Stimulated activated CD4-positive, alpha-beta T cell treated with anti-CD3 and anti-CD28 coated beads, Interleukin-15, amount 100 ng/mL, for 48 hours (primary cell): ENCODE measurements around the gene CNNM3.
"Not testable (repeated sequence)": the region's sequence is repeated elsewhere in the genome, so short reads cannot be mapped to it uniquely, and the experiment has no call there.

ENCODE experiments used
- DNase-seq, 2 donors: peaks; one replicate each; pipeline ENCODE4 v3.0.0-alpha.2; 2020; ENCODE audit warnings: low read depth in 2 of 2

The CNNM3 gene

DNA sequence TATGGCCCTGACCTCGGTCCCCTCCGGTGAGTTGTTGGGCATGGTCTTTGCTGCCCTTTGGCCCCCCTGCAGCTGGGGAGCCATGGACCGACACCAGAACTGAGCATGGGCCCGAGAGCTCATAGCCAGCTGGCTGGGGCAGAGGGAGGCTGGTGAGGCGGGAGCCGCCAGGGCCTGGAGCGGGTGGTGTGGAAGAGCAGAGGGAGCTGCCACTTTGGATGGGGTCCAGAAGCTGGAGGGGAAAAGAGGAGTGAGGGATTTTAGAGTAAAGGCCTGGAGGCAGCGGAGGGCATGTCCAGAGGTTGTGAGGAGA lies 16.5 kb upstream of the CNNM3 start:
- no peak for DNase-seq

DNA sequence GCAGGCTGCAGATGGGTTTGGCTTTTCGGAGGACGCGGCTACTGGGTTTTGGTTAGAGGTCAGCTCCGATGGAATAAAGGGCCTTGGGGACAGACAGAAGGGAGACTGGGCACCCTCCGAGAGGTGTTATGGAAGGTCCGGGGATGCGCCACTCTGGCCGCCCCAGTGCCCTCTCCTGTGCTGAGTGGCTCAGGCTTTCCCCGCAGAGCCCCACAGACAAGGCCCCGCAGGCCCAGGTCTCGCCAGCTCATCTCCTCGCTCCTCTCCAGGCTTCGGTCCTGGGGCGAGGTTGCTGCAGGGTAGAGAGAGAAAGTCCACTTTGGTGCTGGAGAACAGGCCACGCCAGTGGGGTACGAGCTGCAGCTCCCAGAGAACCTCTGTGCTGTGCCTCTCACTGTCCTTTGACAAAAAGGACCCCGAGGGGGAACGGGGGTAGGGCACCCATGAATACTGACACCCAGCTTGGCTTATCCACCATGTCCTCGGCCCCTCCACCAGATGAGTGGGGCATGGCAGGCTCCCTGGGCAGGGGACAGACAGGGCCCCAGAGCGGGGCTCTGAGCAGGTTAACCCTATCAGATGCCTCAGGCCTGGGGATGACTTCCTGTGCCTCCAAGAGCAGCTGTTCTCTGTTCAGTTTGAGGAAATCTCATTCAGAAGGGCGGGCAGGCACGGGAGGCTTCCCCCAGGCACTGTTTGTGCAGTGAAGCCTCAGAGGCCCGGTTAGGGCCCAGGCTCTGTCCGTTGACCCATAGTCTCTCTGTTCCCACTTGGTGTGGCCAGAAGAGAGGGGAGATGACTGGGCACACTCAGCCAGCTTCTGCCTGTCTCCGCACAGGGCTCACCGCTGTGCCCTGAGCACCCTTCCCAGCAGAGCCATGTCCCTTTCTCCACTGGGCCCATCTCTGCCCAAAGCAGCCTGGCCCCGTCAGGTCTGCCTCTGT lies 15.7 kb upstream of the CNNM3 start:
- DNase-seq, result no peak

DNA sequence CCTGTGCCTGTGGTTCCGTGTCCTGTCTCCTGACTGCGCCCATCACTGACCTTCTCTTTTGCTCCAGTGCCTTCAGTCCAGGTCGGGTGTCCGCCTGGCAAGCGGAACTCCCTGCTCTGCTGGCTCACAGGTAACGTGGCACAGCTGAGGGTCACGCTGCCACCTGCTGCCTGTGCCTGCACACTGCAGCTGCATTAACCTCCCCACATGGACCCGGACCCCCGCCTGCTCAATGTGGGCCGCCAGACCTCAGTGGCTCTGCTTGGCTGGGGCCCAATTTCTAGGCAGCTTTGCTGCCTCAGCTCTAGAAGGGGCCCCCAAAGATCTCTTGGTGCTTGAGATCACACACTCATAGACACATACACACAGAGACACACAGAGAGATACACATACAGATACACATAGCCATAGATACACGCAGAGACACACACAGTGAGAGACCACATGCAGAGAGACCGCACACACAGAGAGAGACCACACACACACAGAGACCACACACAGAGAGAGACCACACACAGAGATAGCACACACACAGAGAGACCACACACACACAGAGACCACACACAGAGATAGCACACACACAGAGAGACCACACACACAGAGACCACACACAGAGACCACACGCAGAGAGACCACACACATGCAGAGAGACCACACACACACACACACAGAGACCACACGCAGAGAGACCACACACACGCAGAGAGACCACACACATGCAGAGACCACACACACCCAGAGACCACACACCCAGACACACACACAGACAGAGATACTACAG lies 14.9 kb upstream of the CNNM3 start:
- peak; percentile 55 to 75 for DNase-seq

DNA sequence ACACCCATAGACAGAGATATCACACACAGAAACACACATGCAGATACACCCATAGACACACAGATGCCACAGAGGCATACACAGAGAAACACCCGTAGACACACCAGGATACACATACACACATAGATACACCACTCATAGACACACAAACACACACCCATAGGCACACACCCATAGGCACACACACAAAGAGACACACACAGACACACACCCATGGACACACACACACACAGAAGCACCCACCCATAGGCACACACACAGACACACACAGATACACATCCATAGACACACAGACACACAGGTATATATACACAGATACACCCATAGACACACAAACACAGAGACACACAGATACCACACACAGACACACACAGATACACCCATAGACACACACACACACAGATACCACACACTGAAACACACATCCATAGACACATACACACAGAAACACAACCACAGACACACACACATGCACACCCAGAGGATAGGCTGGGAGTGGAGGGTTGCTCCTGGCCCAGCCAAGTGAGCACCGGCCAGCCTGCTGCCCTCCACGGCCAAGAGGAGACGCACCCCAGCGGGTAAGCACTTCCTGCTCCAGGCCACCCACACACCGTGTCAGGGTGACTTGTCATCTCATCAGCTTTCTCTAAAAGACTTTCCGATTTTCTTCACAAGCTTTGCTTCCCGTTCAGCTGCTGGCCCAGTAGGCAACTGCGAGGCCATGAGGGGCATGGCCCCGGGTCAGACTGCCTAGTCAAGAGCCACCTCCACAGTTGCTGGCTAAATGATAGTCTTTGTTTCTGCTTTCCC lies 14.1 kb upstream of the CNNM3 start:
- peak; percentile 37 to 61 for DNase-seq

DNA sequence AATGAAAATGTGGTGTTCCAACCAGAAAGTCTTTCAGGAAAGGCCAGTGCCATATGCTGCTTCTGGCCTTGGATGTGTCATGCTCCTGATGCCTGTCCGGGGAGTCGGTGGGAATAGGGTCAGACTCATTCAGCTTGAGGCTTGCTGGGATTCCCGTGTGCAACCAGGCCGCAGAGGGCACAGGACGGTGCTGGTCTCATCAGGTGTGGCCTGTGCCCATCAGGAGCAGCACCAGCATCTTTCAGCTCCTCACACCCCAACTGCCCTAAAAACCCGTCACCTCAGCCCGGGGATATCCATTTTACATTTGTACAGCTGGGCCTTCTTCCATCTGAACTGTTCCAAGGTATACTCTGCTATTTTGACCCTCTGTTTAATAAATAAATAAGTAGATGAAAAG lies 13.3 kb upstream of the CNNM3 start:
- DNase-seq, result no peak

DNA sequence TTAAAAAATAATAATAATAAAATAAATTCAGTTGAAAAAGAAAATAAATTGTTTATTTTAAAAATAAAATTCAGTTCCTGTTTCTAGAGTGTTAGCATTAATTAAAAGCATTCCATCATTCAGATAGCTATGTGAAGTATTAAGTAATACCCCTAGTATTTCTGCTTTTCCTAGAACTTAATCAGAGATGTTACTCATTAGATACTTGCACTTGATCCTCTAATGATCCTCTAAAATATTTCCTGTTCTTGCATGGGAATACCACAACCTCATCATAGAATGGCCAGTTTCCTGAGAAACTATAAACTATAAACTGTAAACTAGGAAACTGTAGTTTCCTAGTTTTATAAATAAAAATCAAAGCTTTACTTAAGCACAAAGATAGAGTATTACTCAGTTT lies 11.1 kb upstream of the CNNM3 start:
- no peak for DNase-seq

DNA sequence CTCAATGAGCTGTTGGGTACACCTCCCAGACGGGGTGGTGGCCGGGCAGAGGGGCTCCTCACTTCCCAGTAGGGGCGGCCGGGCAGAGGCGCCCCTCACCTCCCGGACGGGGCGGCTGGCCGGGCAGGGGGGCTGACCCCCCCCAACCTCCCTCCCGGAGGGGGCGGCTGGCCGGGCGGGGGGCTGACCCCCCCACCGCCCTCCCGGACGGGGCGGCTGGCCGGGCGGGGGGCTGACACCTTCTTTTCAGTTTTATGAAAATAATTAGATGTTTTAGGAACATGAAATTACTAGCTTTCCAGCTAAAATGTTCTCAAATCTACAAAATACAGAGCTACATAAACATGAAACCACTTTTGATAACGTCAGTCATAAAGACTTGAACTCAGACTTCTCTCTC lies 10.1 kb upstream of the CNNM3 start:
- DNase-seq, result not testable (repeated sequence)

DNA sequence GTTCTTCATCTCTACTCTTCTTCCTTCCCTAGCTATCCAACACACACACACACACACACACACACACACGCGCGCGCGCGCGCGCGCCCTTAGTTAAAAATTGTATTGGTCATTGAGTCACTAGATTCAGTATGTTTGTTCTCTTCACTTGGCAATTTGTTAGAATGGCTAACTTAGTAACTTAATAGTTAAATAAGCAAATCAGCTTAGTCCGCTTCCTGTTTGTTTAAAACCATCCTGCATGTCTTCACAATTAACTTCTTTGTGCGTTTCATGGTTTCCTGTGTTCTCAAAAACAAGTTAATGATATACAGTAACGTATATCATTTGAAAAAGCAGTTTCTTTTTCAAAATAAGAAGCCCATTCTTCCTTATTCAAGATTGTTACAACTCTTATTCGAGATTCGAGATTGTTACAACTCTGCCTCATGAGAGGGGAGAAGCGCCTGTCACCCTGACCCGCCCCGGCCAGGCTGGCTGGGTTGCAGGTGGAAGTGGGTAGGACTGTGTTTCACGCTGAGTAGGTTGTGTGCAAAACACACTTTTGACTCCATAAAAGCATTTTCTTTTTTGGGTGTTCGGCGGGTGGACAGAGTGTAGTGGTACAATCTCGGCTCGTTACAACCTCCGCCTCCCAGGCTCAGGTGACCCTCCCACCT lies 9.5 kb upstream of the CNNM3 start:
- no peak for DNase-seq

DNA sequence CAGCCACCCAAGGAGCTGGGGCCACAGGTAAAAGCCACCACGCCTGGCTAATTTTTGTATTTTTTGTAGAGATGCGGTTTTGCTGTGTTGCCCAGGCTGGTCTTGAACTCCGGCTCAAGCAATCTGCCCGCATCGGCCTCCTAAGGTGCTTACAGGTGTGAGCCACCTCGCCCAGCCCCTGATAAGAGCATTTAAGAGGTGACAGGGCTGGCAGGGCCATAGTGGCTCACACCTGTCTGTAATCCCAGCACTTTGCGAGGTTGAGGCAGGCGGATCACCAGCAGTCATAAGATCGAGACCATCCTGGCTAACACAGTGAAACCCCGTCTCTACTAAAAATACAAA lies 9.0 kb upstream of the CNNM3 start:
- DNase-seq, result no peak

DNA sequence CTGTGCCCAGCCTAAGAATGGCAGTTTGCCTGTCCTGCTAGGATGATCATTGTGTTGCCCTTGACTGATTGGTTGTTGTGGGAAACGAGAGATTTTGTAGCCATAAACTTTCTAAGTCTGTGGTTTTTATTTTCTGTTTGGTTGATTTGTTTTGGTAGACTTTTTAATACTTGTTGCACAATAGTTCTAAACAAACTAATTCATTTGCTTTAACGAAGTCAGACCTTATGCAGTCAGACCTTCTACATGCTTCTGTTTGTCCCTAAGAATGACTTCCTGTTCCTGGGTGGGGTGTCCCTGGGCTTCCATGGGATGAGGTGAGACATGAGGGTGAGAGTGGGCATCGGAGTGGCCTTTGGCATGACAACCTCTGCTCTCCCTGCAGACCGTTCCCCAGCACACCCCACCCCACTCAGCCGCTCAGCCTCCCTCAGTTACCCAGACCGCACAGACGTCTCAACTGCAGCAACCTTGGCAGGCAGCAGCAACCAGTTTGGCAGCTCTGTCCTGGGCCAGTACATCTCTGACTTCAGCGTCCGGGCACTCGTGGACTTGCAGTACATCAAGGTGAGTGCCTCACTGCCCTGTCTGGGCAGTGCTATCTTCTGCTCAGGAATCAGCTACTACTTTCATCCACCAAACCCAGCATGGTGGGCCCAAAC lies 7.8 kb upstream of the CNNM3 start:
- no peak for DNase-seq

DNA sequence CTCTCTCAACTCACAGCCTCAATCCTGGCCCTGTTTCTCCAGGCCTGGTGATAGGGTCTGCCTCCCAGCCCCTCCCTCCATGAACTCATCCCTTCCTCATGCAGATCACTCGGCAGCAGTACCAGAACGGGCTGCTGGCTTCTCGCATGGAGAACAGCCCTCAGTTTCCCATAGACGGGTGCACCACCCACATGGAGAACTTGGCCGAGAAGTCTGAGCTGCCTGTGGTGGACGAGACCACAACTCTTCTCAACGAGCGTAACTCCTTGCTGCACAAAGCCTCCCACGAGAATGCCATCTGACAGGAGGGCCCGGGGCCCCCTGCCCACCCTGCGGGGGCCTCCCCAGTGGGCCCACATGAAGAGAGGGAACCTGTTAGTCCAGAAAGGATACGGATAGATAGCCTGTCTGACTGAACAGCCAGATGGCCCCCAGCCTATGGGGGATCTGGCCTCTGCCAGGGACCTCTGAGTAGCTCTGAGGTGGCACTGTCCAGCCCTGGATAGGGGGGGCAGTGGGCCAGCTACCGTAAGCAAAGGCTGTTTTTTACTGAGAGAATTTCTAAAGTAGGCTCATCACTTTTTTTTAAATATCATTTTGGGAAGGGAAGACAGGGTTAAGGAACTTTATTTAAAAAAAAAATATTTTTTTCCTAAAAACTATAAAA lies 6.7 kb upstream of the CNNM3 start:
- no peak for DNase-seq

DNA sequence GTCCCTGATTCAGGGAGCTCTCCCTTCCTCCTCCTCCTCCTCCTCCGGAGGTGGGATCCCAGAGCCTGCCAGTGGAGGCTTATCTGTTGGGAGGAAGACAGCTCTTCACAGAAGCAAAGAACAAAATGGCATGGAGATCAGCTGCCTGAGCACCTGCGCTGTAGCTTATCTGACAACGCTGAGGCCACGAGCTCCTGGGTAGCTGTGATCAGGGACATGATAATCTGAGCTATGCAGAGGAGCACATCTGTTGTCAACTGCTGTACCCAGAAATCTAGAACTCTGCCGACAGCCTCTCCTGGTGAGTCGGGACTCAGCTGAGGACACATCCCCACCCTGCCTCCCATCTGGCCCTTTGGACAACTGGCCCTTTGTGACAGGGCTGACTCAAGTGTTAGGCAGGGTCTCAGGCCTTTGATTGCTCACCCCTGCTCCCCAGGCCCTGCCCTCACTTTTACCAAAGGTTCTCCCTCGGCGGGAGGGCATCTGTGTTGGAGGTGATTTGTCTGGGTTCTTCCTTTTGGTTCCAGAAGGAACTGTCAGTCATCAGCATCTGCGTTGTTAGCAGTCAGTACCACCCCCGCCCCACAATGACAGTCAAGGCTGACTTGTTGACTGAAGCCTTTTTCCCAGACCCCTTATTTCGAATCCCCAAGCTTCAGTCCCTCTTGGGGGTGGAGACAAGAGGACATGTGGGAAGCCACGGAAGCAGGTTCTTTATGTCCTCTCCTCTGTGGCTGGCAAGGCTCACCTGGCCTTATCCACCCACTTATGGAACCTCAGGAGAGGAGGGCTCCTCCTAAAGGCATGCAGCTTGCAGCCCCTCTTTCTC lies 5.9 kb upstream of the CNNM3 start:
- no peak for DNase-seq

DNA sequence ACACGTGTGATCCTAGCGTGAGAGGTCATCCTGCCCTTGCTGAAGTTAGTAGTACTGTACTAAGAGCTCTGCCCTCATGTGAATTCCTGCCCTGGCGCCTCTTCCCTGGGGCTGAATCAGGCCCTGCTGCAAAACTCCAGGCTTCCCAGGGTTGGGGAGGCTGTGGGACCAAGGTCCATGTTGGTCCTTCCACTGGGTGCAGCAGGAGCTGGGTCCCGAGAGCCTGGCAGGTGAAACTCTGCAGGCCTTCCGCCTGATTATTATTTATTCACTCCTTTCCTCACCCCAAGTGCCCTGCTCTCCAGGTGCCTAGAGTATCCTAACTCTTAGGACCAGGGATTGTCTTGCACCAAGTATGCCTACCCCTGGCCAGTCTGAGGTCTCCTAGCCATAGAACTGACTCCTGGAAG lies 5.3 kb upstream of the CNNM3 start:
- DNase-seq, result no peak

DNA sequence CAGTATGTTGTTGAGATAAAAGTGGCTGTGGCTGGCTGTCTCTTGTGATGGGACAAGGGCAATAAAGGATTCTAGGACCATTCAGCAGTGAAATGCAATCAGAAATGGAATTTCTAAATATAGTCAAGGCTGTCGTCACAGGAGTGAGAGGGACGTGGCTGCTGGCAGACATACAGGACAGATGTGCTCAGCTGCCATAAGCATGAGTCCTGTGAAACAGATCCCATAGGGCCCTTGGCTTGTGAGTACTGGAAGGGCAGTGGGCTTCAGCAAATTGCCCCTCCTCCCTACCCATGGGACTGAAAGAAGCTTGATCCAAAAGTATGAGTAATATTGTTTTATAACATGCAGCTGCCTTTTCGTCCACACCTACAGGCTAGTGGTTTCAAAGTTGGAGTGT lies 4.2 kb upstream of the CNNM3 start:
- DNase-seq, result no peak

DNA sequence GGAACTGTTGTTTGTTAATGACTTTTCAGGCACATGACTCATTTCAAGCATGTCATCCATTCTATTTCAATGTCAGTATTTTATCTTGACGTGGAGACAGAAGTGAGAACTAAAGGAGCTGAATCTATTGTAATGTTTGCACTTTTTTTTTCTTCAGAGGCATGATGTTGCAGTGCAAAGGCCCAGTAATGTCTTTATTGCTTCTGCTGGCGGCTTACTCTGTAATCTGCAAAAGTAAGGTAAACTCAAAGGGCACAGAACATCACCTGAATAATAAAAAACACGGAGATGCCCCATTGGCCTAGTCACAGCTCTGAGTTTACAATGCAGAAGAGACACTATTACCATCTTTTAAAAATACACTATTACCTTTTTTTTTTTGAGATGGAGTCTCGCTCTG lies 2.4 kb upstream of the CNNM3 start:
- DNase-seq, result no peak

DNA sequence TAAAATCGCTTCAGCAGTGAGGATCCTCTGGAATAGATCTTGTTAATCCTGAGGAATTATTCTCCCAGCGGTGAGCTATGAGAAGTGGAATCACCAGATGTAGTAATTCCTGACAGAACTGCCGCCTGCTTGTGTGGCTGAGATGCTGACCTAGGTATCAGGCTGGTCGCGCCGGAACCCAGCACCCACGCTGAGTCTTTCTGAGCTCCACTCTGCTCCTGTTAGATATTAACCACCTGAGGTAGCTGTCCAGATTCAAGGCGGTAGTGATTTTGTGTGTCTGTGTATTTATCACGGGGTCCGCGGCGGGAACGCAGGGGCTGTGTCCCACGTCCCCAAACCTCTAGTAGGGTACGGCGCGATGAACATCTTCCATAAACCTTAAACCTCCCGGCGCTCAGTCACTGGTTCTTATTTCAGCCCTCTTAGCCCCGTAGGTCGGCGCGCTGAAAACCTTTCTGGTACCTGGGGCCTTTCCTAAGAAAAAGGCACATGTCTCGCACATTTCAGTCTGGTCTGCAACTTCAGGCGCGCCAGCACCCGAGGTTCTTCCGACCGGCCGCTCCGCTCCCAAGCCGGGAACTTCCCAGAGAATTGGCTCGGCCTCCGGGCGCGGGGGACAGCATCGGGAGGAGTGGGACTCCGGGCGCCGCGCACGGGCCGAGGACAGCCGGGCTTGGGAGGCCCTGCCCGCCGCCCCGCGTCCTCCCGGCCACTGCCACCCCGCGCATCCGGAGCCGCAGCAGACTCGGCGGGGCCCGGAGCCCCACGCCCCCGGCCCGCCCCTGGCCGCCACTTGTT lies 542 bp upstream of the CNNM3 start:
- peak in 1 of 2 donors; percentile 23 for DNase-seq

DNA sequence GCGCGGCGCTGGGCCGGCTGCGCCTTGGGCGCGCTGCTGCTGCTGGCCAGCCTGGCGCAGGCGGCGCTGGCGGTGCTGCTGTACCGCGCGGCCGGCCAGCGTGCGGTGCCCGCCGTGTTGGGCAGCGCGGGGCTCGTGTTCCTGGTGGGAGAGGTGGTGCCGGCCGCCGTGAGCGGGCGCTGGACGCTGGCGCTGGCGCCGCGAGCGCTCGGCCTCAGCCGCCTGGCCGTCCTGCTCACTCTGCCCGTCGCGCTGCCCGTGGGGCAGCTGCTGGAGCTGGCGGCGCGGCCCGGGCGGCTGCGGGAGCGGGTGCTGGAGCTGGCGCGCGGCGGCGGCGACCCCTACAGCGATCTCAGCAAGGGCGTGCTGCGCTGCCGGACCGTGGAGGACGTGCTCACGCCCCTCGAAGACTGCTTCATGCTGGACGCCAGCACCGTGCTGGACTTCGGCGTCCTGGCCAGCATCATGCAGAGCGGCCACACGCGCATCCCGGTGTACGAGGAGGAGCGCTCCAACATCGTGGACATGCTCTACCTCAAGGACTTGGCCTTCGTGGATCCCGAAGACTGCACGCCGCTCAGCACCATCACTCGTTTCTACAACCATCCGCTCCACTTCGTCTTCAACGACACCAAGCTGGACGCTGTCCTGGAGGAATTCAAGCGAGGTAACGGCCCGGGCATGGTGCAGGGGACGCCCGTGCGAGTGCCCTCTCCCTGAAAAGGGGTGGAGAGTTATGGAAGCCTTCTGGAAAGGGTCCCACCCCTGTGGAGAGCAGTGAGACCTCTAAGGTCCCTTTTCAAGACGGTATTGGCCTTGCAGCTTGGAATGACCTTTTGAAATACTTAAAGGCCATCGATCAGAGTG lies 1.0 kb downstream of the CNNM3 start:
- DNase-seq, result no peak

DNA sequence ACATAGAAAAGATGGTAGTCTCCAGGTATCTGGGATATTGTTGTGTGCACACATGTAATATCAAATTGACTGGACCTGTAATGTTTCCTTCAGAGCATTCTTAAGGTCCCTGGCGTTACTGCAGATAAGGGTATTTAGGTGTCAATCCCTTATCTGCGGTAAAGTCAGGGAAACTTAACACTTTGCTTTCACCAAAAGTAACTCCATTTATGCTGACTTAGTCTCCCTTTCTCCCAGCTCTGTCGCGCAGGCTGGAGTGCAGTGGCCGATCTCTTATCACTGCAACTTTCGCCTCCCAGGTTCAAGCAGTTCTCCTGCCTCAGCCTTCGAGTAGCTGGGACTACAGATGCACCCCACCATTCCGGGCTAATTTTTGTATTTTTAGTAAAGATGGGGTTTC lies 1.8 kb downstream of the CNNM3 start:
- DNase-seq, result no peak
